BE2C (cell line): ENCODE data around the gene WDR4.

ENCODE experiments used
- DNase-seq: peaks from one replicate; pipeline ENCODE4 v3.0.0-alpha.2; 2020
- H3K27me3 ChIP-seq: fragments of 250-450 bp; sonication (Bioruptor Pico); 2 replicates; pipeline ENCODE4 v1.5.1; 2020; ENCODE audit warnings: mild to moderate bottlenecking
- H3K36me3 ChIP-seq: fragments of 250-450 bp; sonication (Bioruptor Pico); 2 replicates; pipeline ENCODE4 v1.5.1; 2020; ENCODE audit warnings: mild to moderate bottlenecking
- H3K4me1 ChIP-seq: fragments of 250-450 bp; sonication (Bioruptor Pico); 2 replicates; pipeline ENCODE4 v1.5.1; 2020
- H3K4me3 ChIP-seq: 2 replicates; pipeline ENCODE4 v1.5.1; 2011; ENCODE audit warnings: low read depth, low read length
- H3K9me3 ChIP-seq: fragments of 250-450 bp; sonication (Bioruptor Pico); 2 replicates; pipeline ENCODE4 v1.5.1; 2020
- TF ChIP-seq, protein P1 (sequence below): IDR thresholded peaks from 2 replicates; pipeline ENCODE4 v1.5.1; 2012; ENCODE audit warnings: mild to moderate bottlenecking, low read depth, low read length

WDR4 gene

DNA sequence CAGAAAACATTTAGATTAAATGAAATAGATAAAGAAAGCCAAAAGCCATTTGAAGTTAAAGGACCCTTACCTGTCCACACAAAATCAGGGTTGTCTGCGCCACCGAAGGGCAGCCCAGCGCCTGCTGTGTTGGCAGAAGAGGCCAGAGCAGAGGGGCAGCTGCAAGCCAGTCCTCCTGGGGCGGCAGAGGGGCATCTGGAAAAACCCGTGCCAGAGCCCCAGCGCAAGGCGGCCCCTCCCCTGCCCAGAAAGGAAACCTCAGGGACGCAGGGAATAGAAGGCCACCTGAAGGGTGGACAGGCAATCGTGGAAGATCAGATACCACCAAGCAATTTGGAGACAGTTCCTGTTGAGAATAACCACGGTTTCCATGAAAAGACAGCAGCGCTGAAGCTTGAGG lies 24.5 kb upstream of the WDR4 start:
- Histone ChIP-seq H3K4me1 (no peaks in the 10 kb centered on the region), H3K27me3 (no peaks in the 10 kb centered on the region), H3K9me3 (no peaks in the 10 kb centered on the region), H3K36me3 (peaks cover 78% of the 10 kb centered on the region), H3K4me3 (no peak overlapping the region)
- no peak for DNase-seq
- TF ChIP-seq, protein P1, sequence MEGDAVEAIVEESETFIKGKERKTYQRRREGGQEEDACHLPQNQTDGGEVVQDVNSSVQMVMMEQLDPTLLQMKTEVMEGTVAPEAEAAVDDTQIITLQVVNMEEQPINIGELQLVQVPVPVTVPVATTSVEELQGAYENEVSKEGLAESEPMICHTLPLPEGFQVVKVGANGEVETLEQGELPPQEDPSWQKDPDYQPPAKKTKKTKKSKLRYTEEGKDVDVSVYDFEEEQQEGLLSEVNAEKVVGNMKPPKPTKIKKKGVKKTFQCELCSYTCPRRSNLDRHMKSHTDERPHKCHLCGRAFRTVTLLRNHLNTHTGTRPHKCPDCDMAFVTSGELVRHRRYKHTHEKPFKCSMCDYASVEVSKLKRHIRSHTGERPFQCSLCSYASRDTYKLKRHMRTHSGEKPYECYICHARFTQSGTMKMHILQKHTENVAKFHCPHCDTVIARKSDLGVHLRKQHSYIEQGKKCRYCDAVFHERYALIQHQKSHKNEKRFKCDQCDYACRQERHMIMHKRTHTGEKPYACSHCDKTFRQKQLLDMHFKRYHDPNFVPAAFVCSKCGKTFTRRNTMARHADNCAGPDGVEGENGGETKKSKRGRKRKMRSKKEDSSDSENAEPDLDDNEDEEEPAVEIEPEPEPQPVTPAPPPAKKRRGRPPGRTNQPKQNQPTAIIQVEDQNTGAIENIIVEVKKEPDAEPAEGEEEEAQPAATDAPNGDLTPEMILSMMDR: no peak

DNA sequence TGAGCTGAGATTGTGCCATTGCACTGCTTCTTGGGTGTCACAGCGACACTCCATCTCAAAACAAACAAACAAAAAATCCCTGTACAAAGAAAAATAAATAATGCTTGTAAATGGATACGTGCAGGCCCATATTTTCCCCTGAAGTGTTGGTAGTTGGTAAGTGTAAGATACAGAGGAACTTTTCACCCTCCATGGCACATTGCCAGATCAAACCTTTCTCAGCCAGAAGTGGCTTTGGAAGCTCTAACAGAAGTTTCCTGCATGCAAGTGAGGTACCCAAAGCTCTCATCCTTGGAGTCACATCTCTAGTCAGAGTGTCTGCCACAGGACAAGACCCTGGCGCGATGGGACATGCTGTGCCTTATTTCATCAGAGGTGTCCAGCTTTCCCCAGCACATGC lies 21.1 kb upstream of the WDR4 start:
- peaks cover 72% of the 10 kb centered on the region for H3K36me3 ChIP-seq
- no peak for DNase-seq
- H3K4me1 ChIP-seq: no peaks in the 10 kb centered on the region
- H3K9me3 ChIP-seq: no peaks in the 10 kb centered on the region
- H3K4me3 ChIP-seq: no peak overlapping the region
- TF ChIP-seq, protein P1: no peak
- no peaks in the 10 kb centered on the region for H3K27me3 ChIP-seq

DNA sequence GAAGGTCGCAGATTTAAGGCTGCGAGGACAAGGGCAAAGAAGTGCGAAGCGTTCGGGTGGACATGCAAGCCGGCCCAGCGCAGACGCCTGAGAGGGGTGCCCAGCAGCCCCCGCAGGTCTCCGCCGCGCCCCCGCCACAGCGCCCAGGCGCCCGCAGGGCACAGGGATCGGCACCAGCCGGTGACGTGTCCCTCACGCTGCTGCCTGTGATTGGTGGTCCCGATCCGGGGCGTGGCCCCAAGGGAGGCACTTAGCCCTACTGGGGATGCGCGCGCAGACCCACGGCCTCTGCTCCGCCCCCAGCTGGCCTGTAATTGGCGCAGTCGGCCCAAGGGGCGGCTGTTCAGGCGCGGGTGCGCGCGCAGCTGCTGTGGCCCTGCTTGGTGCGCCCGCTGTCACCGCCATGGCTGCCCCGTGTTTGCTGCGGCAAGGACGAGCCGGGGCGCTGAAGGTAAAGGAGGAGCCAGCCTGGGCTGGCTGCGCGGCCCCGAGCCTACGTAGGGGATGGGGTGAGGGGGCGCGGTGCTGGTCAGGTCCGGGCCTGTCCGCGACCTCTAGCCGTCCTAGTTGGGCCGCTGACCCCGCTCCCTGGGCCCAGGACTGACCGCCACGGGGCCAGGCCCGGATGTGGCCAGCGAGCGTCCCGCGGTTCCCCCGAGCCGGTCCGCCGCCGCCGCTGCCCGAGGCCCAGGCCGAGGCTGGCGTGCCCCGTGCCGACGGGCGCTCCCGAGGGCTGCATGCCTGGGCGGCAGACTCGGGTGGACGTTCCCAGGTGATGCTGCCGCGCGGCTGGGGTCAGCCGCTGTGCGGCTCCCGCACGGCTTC lies 13.8 kb upstream of the WDR4 start, which contains the start of gene NDUFV3:
Gene NDUFV3 (plus strand): TSS at position 379 of the 825 bp plus-strand sequence. CDS start 25 bp downstream, at position 404.
- Histone ChIP-seq H3K36me3 (peaks cover 19% of the 10 kb centered on the region), H3K9me3 (no peaks in the 10 kb centered on the region), H3K4me1 (no peaks in the 10 kb centered on the region; the same call in 1 of the 2 replicates), H3K27me3 (no peaks in the 10 kb centered on the region), H3K4me3 (peak within 1 kb of the TSS; percentile 98)
- peak; percentile 100 for DNase-seq
- TF ChIP-seq, protein P1: no peak

DNA sequence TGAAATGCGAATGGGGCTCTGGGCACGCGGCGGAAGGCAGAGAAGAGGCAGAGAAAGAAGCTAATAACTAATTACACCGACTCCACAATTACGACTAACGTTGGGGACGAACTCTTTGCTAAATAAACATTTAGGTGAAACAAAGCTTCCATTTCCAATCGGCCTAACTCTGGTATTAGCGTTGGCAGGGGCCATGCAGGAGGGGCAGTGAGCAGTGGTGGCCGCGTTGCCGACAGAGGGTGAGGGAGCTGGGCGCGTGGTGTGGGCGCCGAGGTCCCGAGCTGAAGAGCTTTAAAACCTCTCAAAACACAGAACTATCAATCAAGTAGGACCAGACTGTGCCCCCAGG lies 13.2 kb upstream of the WDR4 start:
- no peaks in the 10 kb centered on the region for H3K27me3 ChIP-seq
- TF ChIP-seq, protein P1: no peak
- H3K4me3 ChIP-seq: peak overlapping the region; percentile 98
- no peaks in the 10 kb centered on the region; the same call in 1 of the 2 replicates for H3K4me1 ChIP-seq
- DNase-seq: no peak
- no peaks in the 10 kb centered on the region for H3K9me3 ChIP-seq
- H3K36me3 ChIP-seq: peaks cover 14% of the 10 kb centered on the region

DNA sequence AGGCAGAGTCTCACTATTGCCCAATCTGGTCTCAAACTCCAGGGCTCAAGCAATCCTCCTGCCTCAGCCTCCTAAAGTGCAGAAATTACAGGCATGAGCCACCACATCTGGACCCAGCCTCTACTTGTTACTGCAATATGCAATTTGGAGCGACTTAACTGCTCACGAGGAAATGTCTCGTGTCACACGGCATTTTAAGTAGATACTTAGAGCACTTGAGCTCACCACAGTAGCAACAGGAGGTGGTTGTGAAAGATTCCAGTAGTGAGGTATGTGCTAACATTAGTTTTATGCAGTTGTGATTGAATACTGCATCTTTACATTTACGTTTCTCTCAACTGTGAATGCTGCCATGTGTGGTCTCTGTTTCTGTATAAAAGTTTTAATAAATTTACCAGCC lies 8.0 kb upstream of the WDR4 start:
- TF ChIP-seq, protein P1: no peak
- H3K27me3 ChIP-seq: no peaks in the 10 kb centered on the region
- no peak for DNase-seq
- H3K36me3 ChIP-seq: no peaks in the 10 kb centered on the region
- no peak overlapping the region for H3K4me3 ChIP-seq
- no peaks in the 10 kb centered on the region for H3K9me3 ChIP-seq
- no peaks in the 10 kb centered on the region; the same call in 1 of the 2 replicates for H3K4me1 ChIP-seq

DNA sequence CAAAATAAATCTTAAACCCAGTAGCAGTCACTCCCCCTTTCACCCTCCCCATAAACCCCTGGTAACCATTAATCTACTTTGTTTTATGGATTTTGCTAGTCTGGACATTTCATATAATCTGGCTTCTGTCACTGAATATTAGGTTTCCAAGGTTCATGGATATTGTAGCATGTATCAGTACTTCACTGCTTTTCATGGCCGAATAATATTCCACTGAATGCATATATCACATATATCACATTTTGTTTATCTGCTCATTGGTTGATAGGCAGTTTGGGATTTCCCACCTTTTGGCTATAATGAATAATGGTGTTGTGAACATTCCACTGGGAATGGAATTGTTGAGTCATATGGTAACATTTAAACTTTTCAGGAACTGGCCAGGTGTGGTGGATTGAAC lies 4.6 kb upstream of the WDR4 start:
- no peak for DNase-seq
- TF ChIP-seq, protein P1: no peak

More for the DNA sequence above, 4.6 kb upstream of the WDR4 start:
- H3K4me3 ChIP-seq: no peak overlapping the region
- no peaks in the 10 kb centered on the region for H3K36me3 ChIP-seq
- H3K4me1 ChIP-seq: no peaks in the 10 kb centered on the region
- no peaks in the 10 kb centered on the region for H3K27me3 ChIP-seq
- no peaks in the 10 kb centered on the region for H3K9me3 ChIP-seq
